H1 (cell line): ENCODE measurements around the gene CEP44.

ENCODE experiments used
- EZH2 ChIP-seq: fragments of 200-600 bp; sonication (generic); IDR thresholded peaks from 2 replicates; pipeline ENCODE4 v1.7.1; 2012; ENCODE audit warnings: low read depth, mild to moderate bottlenecking, moderate library complexity, low read length, inconsistent platforms; ENCODE audit not compliant: severe bottlenecking
- RAD21 ChIP-seq, 2 experiments: IDR thresholded peaks in 1 of 2; conservative IDR thresholded peaks in 1 of 2; 2 replicates each; pipeline ENCODE4 v1.6.1; 2011; ENCODE audit warnings: low read depth in 2 of 2, low read length in 2 of 2, improper control_type of control experiment in 1 of 2, inconsistent platforms in 1 of 2, mild to moderate bottlenecking in 1 of 2, moderate library complexity in 1 of 2
- TF ChIP-seq, protein P1 (sequence below): IDR thresholded peaks from 2 replicates; pipeline ENCODE4 v1.6.1; 2012; ENCODE audit warnings: inconsistent platforms
- TF ChIP-seq, protein P2 (sequence below), 3 experiments: IDR thresholded peaks; 1 replicate in 2 of 3; 2 replicates in 1 of 3; pipeline versions ENCODE4 v1.5.1 to v1.6.1; 2011; ENCODE audit warnings: low read length in 3 of 3, mild to moderate bottlenecking in 3 of 3, inconsistent platforms in 2 of 3, low read depth in 1 of 3, moderate library complexity in 1 of 3; ENCODE audit not compliant: insufficient read depth in 1 of 3; ENCODE audit errors: control extremely low read depth in 1 of 3

DNA sequence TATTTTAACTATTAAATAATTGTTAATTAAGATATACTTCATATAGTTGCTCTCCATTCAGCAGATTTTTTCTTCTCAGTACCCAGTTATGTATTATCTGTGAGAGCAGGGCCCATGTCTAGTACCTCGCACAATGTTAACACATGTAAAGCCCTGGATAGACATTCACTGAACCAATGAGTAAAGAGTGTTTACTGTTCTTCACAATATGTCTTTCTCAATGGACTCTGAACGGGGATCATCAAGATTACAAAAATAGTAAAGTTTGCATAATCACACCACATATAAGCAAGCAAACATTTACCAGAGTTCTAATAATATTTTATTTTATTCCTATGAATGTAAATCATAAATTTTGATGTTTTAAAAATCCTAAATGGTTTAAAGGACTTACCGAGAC lies 47.4 kb upstream of the CEP44 start:
- TF ChIP-seq RAD21 (IDR thresholded peaks at IDR 0.05 in 1 of 2, conservative IDR thresholded peaks at IDR 0.05 in 1 of 2; ENCODE audit: low read depth in 2 of 2, low read length in 2 of 2) (no peak), EZH2 (no peak)
- TF ChIP-seq, protein P1, sequence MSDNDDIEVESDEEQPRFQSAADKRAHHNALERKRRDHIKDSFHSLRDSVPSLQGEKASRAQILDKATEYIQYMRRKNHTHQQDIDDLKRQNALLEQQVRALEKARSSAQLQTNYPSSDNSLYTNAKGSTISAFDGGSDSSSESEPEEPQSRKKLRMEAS: no peak
- TF ChIP-seq, protein P2, sequence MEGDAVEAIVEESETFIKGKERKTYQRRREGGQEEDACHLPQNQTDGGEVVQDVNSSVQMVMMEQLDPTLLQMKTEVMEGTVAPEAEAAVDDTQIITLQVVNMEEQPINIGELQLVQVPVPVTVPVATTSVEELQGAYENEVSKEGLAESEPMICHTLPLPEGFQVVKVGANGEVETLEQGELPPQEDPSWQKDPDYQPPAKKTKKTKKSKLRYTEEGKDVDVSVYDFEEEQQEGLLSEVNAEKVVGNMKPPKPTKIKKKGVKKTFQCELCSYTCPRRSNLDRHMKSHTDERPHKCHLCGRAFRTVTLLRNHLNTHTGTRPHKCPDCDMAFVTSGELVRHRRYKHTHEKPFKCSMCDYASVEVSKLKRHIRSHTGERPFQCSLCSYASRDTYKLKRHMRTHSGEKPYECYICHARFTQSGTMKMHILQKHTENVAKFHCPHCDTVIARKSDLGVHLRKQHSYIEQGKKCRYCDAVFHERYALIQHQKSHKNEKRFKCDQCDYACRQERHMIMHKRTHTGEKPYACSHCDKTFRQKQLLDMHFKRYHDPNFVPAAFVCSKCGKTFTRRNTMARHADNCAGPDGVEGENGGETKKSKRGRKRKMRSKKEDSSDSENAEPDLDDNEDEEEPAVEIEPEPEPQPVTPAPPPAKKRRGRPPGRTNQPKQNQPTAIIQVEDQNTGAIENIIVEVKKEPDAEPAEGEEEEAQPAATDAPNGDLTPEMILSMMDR (IDR thresholded peaks at IDR 0.05; ENCODE audit: control extremely low read depth in 1 of 3, insufficient read depth in 1 of 3, low read depth in 1 of 3, low read length in 3 of 3): no peak
